Pancreas (tissue), 10 donors: Measurements from ENCODE around the gene NR5A2. TPM values are rescaled to one million over a fixed set of nuclear protein-coding genes. Genes with fewer than 3 reads are reported as not detected.

Experiments used
- ATAC-seq, 4 donors: fragments of 200-7000 bp; cut with Tn5 transposase; one replicate each; pipeline versions ENCODE4 v1.8.0 to v1.9.1; 2020; ENCODE audit warnings: mild to moderate bottlenecking in 4 of 4, moderate library complexity in 4 of 4
- DNase-seq, 6 donors: peaks; one replicate each; pipeline ENCODE4 v3.0.0-alpha.2; 2020
- FAIRE-seq: peaks from 2 replicates; lab custom pipeline; 2012; peaks lifted over from hg19 to GRCh38; lab: Jason Lieb, UNC
- H3K27ac ChIP-seq, 4 donors: fragments of 200-600 bp; sonication (generic); 1 replicate in 3 of 4; 2 replicates in 1 of 4; pipeline versions ENCODE4 v1.5.0 to v1.8.0; 2020
- H3K27me3 ChIP-seq, 4 donors: fragments of 200-600 bp; one replicate each; pipeline ENCODE4 v1.8.0; 2021
- H3K36me3 ChIP-seq, 3 donors: fragments of 200-600 bp; sonication (generic) in 1 of 3; one replicate each; pipeline versions ENCODE4 v1.5.0 to v1.8.0; 2020 to 2021
- H3K4me1 ChIP-seq, 3 donors: fragments of 200-600 bp; one replicate each; pipeline ENCODE4 v1.8.0; 2021
- H3K4me3 ChIP-seq, 4 donors: fragments of 200-600 bp; sonication (generic) in 2 of 4; one replicate each; pipeline versions ENCODE4 v1.5.0 to v1.8.0; 2020 to 2021
- H3K9me3 ChIP-seq, 4 donors: fragments of 200-600 bp; one replicate each; pipeline ENCODE4 v1.8.0; 2021
- WGBS, 2 donors: extraction: QIAGEN DNeasy Blood & Tissue Kit; methylation state at CpG; one replicate each; pipeline ENCODE4 v1.1.7; 2013; 5-methylcytosine and 5-hydroxymethylcytosine counted together
- intact Hi-C, 3 donors: fragments of 100-400 bp; cut with DNase I; formaldehyde crosslinking; loops; one replicate each; pipeline versions ENCODE4 v1.11.1 to v1.14.2; 2022
- polyA plus RNA-seq, 2 donors: library from polyadenylated mRNA; stranded (reverse); fragments of 200-250 nt; gene quantifications; one replicate each; pipeline ENCODE4 v1.2.3, GENCODE V29; 2013
- total RNA-seq, 6 donors: library from RNA; stranded (reverse); fragmentation: NEBNext Ultra II Directional in 4 of 6; extraction: Animal tissue kit (Norgen Biotek cat#: 25700) in 4 of 6; gene quantifications; one replicate each; pipeline versions ENCODE4 v1.2.1 to v1.2.4, GENCODE V29; 2021 to 2023
- TF ChIP-seq, protein P1 (sequence below), 4 donors: fragments of 200-600 bp; sonication (generic) in 3 of 4; IDR thresholded peaks; one replicate each; pipeline versions ENCODE4 v1.5.0 to v1.8.0; 2021; ENCODE audit warnings: antibody characterized with exemption in 4 of 4
- donor health status: healthy with polysubstance abuse.
- donor health status: DM: no; HTN: no; CAD: no; lungs with moderate emphysema.
- donor health status: DM: no; HTN: no; CAD: no.
- donor health status: control.
- donor health status: control.
- donor health status: Bipolar disorder and iron deficiency.
- donor health status: DM: yes; HTN: yes; CAD: no.
- donor health status: DM: no; HTN: no; CAD: no.
- donor health status: DM: no; HTN: no; CAD: no.
- donor health status: DM: yes; HTN: yes; CAD: no.

Gene NR5A2
- total and polyA plus RNA-seq, 8 donors: 28.3 to 114 (median 82.5) TPM

GRCh38 chr1:200036619-200037270 is 9.2 kb downstream of the NR5A2 start:
- Histone ChIP-seq H3K4me3 (peak overlapping the region in 3 of 4 donors; percentile 28 to 72 (median 58)), H3K27ac (peak overlapping the region; percentile 54 to 99 (median 80)), H3K27me3 (no peaks in the 10 kb centered on the region), H3K4me1 (peaks cover 0 to 9% (median 4%) of the 10 kb centered on the region in 3 donors), H3K9me3 (no peaks in the 10 kb centered on the region), H3K36me3 (no peaks in the 10 kb centered on the region)
- FAIRE-seq (no peak), DNase-seq (peak; percentile 86 to 93 (median 90)), ATAC-seq (peak; percentile 24 to 44 (median 39))
- intact Hi-C loops: no loop called here
- TF ChIP-seq, protein P1, sequence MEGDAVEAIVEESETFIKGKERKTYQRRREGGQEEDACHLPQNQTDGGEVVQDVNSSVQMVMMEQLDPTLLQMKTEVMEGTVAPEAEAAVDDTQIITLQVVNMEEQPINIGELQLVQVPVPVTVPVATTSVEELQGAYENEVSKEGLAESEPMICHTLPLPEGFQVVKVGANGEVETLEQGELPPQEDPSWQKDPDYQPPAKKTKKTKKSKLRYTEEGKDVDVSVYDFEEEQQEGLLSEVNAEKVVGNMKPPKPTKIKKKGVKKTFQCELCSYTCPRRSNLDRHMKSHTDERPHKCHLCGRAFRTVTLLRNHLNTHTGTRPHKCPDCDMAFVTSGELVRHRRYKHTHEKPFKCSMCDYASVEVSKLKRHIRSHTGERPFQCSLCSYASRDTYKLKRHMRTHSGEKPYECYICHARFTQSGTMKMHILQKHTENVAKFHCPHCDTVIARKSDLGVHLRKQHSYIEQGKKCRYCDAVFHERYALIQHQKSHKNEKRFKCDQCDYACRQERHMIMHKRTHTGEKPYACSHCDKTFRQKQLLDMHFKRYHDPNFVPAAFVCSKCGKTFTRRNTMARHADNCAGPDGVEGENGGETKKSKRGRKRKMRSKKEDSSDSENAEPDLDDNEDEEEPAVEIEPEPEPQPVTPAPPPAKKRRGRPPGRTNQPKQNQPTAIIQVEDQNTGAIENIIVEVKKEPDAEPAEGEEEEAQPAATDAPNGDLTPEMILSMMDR (IDR thresholded peaks at IDR 0.05): no peak
- WGBS, 2 donors: 10 to 12% methylated on average over 18 of the region's 18 CpGs

DNA sequence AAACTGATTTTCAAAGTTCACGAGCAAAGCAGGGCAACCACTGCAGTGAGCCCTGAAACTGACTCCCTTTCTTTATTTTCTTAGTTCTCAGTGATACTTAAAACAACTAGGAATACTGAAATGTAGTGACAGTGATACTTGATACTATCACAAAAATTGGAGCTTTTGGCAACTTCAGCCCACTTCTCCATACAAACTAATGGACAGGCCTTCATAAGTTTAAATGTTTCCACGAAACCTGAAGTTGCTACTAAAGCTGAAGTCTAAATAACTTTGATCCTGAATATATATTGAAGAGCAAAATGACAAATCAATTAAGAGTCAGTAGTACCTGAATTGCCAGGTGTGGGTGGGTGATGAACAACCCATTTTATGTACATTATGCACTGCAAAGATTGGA is 10.0 kb downstream of the NR5A2 start:
- no peak for FAIRE-seq
- no peak for DNase-seq
- peaks cover 0 to 5% (median 1%) of the 10 kb centered on the region in 3 donors for H3K4me1 ChIP-seq
- peak overlapping the region in 3 of 4 donors; percentile 54 to 99 (median 93) for H3K27ac ChIP-seq
- H3K4me3 ChIP-seq: peak overlapping the region in 2 of 4 donors; percentile 58 to 72
- intact Hi-C loops: no loop called here
- H3K9me3 ChIP-seq: no peaks in the 10 kb centered on the region
- TF ChIP-seq, protein P1 (IDR thresholded peaks at IDR 0.05): no peak
- 14 to 22% methylated on average over 2 of the region's 2 CpGs for WGBS, 2 donors
- ATAC-seq: no peak
- no peaks in the 10 kb centered on the region for H3K27me3 ChIP-seq
- H3K36me3 ChIP-seq: no peaks in the 10 kb centered on the region

DNA sequence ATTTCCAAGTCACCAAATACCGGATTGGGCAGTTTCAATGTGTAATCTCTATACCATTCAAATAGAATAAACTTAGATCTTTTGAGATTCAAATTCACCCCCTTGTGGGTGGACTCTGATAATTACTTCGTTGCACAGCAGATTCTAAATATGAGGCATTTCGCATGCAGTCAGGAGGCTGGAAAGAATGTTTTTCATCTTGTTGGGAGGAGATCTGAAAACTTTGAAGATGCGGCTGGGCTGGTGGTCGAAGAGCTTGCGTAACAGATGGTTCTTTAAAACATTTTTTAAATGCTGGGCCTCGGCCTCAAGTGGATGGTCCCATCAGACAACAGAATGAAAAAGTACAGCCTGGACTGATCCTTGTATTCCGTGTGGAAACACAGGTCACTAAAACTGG is 10.4 kb downstream of the NR5A2 start:
- TF ChIP-seq, protein P1 (IDR thresholded peaks at IDR 0.05): no peak
- intact Hi-C loops: no loop called here
- Histone ChIP-seq H3K4me1 (peaks cover 0 to 1% (median 0%) of the 10 kb centered on the region in 3 donors), H3K36me3 (no peaks in the 10 kb centered on the region), H3K4me3 (peak overlapping the region in 3 of 4 donors; percentile 47 to 72 (median 58)), H3K27me3 (no peaks in the 10 kb centered on the region), H3K27ac (peak overlapping the region; percentile 81 to 99 (median 90)), H3K9me3 (no peaks in the 10 kb centered on the region)
- DNase-seq (no peak), ATAC-seq (no peak), FAIRE-seq (no peak)
- 15 to 16% methylated on average over 8 of the region's 8 CpGs for WGBS, 2 donors

DNA sequence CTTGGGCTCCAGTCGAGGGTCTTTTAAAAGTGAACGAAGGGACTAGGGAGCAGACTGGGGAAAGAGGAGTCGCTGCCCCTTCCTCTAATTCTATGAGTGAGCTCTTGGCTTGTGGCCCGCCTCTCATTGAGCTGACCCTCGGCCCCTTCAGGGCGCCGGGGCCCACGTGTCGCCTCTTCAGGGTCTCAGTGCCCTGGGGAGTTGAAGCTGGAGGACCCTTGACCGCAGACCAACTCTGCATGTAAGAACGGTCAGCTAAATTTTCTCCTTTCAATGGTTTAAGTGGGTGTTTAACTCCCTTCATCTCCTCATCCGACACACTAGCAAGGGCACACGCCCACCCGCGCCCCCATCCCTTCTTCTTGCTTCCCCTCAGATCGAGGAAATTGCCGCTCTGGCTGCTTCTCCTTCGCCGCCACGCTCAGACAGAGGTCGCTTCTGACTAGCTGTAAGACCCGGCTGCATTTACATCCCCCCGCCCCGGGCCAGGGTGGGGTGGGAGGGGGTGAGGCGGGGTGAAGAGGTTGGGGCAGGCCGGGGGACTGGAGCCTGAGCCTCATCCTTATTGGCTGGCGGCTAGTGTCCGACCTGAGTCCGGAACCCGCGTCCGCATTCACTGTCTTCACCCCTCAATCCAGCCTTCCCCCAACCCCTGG is 10.9 kb downstream of the NR5A2 start:
- ATAC-seq: peak; percentile 17 to 39 (median 36)
- no peaks in the 10 kb centered on the region for H3K27me3 ChIP-seq
- no peak for FAIRE-seq
- H3K27ac ChIP-seq: peak overlapping the region; percentile 81 to 99 (median 90)
- no peaks in the 10 kb centered on the region for H3K4me1 ChIP-seq
- peak; percentile 74 to 84 (median 82) for DNase-seq
- H3K9me3 ChIP-seq: no peaks in the 10 kb centered on the region
- TF ChIP-seq, protein P1 (IDR thresholded peaks at IDR 0.05): no peak
- intact Hi-C loops: no loop called here
- H3K36me3 ChIP-seq: no peaks in the 10 kb centered on the region
- H3K4me3 ChIP-seq: peak overlapping the region; percentile 47 to 72 (median 56)
- 7 to 9% methylated on average over 28 to 32 of the region's 32 CpGs for WGBS, 2 donors
